ENCODE measurements around the gene TOR4A.
"Not testable (repeated sequence)": the region's sequence is repeated elsewhere in the genome, so short reads cannot be mapped to it uniquely, and the experiment has no call there.

Gene TOR4A

DNA sequence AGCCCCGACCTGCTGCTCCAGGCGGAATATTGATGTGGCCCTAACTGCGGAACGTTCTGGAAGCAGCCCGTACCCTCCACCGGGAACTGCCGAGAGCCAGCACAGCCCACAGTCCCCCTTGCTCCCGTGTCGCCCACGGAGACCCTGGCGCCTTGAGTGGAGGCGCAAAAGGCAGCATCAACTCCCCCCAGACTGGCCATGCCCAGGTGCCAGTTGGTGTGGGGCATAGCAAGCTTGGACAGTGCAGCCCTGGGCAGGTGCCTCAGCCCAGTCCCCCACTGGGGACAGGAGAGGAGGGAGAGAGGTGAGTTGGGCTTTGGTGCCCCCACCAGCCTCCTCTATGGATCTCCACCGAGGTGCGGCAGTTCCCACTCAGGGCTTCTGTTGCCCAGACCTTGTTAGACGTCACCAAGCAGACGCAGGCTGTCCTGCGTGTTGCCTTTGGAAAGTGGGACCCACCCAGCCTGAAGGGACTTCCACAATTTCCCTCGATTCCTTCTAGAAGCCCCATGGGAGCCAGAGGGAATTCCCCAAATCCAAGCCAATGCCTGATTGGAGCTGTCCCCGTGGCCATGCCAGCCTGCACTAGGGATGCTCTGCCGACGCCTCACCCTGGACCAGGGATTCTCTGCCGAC lies 44.3 kb downstream of the TOR4A start:
- no peak for DNase-seq (ENCODE audit: low read depth in 2 of 2)
- no peak overlapping the region for H3K4me3 ChIP-seq (replicated peaks in 1 of 2; ENCODE audit: low read depth in 2 of 2, low read length in 2 of 2)
- TF ChIP-seq, protein P1, sequence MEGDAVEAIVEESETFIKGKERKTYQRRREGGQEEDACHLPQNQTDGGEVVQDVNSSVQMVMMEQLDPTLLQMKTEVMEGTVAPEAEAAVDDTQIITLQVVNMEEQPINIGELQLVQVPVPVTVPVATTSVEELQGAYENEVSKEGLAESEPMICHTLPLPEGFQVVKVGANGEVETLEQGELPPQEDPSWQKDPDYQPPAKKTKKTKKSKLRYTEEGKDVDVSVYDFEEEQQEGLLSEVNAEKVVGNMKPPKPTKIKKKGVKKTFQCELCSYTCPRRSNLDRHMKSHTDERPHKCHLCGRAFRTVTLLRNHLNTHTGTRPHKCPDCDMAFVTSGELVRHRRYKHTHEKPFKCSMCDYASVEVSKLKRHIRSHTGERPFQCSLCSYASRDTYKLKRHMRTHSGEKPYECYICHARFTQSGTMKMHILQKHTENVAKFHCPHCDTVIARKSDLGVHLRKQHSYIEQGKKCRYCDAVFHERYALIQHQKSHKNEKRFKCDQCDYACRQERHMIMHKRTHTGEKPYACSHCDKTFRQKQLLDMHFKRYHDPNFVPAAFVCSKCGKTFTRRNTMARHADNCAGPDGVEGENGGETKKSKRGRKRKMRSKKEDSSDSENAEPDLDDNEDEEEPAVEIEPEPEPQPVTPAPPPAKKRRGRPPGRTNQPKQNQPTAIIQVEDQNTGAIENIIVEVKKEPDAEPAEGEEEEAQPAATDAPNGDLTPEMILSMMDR (IDR thresholded peaks at IDR 0.05; ENCODE audit: low read depth, low read length) = no peak

DNA sequence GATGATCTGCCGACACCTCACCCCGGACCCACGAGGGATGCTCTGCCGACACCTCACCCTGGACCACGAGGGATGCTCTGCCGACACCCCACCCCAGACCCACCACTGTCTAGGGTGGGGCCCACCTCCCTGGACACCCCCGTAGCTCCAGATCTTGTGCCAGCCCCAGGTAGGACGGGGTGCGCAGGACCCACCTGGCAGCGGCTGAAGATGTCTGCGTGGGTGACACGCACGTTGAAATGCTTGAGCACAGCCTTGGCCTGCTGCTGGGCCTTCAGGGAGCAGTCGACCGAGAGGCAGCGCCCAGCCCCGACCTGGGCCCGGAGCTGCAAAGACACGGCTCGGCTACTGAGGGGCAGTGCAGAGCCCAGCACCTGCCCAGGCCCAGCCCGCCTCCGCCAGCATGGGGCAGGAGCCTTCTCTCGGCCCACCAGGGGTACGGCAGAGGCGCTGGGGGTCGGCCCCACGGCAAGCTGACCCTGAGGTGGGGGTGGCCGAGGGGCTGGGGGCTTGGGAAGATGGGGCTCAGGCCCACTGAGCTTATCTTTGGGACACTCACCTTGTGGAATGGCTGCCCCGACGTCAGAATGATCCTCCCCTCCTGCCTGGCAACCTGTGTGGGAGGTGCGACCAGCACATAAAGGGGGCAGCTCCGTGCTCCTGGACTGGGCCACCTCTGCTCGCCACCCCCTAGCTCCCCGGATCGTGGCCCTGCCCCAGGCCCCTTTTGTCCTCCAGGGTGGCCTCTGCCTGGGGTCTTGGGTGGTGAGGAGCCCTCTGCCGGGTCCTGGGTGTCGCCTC lies 46.2 kb downstream of the TOR4A start:
- no peak overlapping the region for H3K4me3 ChIP-seq (replicated peaks in 1 of 2; ENCODE audit: low read depth in 2 of 2, low read length in 2 of 2)
- DNase-seq (ENCODE audit: low read depth in 2 of 2) = no peak
- TF ChIP-seq, protein P1 (IDR thresholded peaks at IDR 0.05; ENCODE audit: low read depth, low read length) = no peak

DNA sequence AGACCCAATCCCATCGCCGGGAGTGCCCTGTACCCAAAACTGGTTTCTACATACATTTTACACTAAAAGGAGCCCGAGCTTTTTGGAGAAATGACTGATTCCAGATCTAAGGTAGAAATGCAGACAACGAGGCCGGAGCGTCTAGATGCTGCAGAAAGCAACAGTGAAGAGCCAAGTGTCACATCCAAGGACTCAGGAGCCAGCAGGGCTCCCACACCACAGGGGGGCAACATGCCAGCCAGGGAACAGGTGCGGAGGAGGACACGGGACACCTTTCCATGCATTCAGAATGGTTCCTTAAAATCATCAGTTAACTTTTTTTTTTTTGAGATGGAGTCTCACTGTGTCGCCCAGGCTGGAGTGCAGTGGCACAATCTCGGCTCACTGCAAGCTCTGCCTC lies 47.6 kb downstream of the TOR4A start:
- DNase-seq (ENCODE audit: low read depth in 2 of 2) = no peak
- no peak overlapping the region for H3K4me3 ChIP-seq (replicated peaks in 1 of 2; ENCODE audit: low read depth in 2 of 2, low read length in 2 of 2)
- TF ChIP-seq, protein P1 (IDR thresholded peaks at IDR 0.05; ENCODE audit: low read depth, low read length) = no peak

DNA sequence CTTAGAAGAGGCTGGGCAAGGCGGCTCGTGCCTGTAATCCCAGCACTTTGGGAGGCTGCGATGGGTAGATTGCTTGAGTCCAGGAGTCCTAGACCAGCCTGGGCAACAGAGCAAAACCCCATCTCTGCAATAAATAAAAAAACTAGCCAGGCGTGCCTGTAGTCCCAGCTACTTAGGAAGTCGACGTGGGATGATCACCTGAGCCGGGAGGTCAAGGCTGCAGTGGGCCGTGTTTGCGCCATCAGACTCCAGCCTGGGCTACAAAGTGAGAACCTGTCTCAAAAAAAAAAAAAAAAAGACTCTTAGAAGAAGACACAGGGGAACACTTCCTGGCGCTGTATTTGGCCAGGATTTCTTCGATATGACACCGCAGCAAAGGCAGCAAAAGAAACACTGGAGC lies 48.3 kb downstream of the TOR4A start:
- DNase-seq (ENCODE audit: low read depth in 2 of 2) = no peak
- no peak overlapping the region for H3K4me3 ChIP-seq (replicated peaks in 1 of 2; ENCODE audit: low read depth in 2 of 2, low read length in 2 of 2)
- TF ChIP-seq, protein P1 (IDR thresholded peaks at IDR 0.05; ENCODE audit: low read depth, low read length) = no peak

DNA sequence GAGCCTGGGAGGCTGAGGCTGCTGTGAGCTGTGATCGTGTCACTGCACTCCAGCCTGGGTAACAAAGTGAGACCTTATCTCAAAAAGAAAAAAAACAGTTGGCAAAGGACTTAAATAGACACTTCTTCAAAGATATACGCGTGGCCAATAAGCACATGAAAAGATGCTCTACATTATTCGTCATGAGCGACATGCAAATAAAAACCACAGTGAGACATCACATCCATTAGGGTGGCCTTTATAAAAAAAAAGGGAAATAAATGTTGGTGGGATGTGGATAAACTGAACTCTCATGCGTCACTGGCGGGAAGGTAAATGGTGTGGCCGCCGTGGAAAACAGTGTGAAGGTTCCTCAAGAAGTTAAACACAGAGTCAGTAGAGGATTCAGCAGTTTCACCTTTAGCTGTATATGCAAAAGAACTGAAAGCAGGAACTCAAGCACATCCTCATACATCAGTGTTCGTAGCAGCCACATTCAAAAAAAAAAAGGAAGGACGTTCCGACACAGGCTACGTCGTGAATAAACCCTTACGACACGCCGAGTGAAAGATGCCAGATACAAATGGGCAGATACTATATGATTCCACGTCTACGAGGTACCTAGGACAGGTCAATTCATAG lies 49.0 kb downstream of the TOR4A start:
- no peak overlapping the region for H3K4me3 ChIP-seq (replicated peaks in 1 of 2; ENCODE audit: low read depth in 2 of 2, low read length in 2 of 2)
- no peak for DNase-seq (ENCODE audit: low read depth in 2 of 2)
- TF ChIP-seq, protein P1 (IDR thresholded peaks at IDR 0.05; ENCODE audit: low read depth, low read length) = no peak

DNA sequence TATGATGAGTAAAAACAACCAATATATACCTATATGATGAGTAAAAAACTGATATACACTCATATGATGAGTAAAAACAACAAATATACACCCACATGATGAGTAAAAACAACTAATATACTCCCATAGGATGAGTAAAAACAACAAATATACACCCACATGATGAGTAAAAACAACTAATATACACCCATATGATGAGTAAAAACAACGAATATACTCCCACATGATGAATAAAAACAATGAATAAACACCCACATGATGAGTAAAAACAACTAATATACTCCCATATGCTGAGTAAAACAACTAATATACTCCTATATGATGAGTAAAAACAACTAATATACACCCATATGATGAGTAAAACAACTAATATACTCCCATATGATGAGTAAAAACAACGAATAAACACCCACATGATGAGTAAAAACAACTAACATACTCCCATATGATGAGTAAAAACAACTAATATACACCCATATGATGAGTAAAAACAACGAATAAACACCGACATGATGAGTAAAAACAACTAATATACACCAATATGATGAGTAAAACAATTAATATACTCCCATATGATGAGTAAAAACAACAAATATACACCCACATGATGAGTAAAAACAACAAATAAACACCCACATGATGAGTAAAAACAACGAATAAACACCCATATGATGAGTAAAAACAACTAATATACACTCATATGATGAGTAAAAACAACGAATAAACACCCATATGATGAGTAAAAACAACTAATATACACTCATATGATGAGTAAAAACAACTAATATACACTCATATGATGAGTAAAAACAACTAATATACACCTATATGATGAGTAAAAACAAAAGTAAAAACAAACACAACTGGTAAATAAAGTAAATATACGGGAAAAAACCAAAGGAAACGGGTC lies 50.4 kb downstream of the TOR4A start:
- DNase-seq (ENCODE audit: low read depth in 2 of 2) = peak in 1 of 2 donors; percentile 28
- H3K4me3 ChIP-seq (replicated peaks in 1 of 2; ENCODE audit: low read depth in 2 of 2, low read length in 2 of 2) = not testable (repeated sequence)

DNA sequence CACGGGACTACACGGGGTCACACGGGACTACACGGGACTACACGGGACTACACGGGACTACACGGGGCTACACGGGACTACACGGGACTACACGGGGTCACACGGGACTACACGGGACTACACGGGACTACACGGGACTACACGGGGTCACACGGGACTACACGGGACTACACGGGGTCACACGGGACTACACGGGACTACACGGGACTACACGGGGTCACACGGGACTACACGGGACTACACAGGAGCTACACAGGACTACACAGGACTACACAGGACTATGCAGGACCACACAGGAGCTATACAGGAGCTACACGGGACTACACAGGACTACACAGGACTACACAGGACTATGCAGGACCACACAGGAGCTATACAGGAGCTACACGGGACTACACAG lies 52.1 kb downstream of the TOR4A start:
- not testable (repeated sequence) for H3K4me3 ChIP-seq (replicated peaks in 1 of 2; ENCODE audit: low read depth in 2 of 2, low read length in 2 of 2); DNase-seq (ENCODE audit: low read depth in 2 of 2)
